Fibroblast of skin of abdomen (primary cell): ENCODE measurements around the gene FAM111B.
A peak's percentile ranks its signal among the peaks of the same experiment; 100 is the strongest.

Experiments used
- DNase-seq: peaks from one replicate; pipeline ENCODE4 v3.0.0-alpha.2; 2013

FAM111B gene

DNA sequence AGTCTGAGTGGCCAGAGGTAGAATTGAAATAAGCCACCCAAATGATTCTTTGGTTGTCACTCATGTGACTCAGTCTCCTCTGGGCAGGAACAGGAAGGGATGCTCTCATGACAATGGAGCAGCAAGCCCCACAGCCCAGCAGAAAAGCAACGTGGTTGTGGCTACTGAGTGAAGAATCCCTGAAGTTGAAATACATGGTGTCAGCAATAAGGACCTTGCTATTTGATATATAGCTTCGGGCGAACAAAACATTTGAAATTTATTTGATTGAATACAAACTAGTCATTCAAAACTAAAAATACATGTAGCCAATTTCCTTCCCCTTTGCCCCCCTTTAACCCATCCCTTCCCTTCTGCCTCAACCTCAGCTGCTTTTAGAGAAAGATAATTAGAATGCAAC lies 50.4 kb downstream of the FAM111B start:
- DNase-seq = no peak

DNA sequence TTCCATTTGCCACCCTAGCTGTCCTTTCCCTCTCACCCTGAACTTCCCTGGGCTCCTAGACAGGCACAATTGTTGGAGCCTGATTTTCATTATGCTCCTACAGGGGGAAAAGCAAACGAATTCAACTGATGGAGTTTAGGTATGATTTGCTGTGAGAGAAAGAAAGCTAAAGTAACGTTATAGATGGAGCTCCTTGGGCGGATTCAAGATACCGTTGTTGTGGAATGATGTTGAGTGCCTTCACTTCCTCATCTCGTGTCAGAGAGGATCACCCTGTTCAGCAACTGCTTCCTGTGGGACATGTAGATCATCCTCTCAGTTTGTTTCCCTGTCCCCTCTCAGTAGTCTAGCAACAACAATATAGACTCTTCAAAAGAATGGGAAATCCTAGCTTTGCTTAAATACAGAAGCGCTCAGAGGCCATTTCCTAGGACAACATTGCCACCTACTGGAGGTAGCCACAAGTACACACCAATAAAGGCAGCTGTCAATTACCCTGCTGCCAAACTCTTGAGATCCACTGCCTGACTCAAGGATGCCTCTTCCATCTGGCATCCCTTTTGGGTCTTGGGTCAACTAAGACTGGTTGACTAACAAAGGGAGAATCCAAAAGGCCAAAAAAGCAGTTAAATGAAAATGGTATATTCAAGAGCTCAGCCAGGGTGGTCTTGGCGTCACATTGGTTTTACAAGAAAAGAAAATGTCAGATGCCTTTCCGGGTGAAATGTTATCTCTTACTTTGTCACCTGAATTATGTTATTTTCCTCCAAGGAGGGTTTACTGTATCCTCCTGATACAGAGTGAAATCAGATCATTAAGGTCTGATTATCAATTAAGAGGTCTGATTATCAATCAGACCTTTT lies 51.4 kb downstream of the FAM111B start:
- DNase-seq = peak; percentile 70

- DNase-seq = no peak
These were observed 57.0 kb downstream of the FAM111B start for GRCh38 chr11:59164028-59164427.

DNA sequence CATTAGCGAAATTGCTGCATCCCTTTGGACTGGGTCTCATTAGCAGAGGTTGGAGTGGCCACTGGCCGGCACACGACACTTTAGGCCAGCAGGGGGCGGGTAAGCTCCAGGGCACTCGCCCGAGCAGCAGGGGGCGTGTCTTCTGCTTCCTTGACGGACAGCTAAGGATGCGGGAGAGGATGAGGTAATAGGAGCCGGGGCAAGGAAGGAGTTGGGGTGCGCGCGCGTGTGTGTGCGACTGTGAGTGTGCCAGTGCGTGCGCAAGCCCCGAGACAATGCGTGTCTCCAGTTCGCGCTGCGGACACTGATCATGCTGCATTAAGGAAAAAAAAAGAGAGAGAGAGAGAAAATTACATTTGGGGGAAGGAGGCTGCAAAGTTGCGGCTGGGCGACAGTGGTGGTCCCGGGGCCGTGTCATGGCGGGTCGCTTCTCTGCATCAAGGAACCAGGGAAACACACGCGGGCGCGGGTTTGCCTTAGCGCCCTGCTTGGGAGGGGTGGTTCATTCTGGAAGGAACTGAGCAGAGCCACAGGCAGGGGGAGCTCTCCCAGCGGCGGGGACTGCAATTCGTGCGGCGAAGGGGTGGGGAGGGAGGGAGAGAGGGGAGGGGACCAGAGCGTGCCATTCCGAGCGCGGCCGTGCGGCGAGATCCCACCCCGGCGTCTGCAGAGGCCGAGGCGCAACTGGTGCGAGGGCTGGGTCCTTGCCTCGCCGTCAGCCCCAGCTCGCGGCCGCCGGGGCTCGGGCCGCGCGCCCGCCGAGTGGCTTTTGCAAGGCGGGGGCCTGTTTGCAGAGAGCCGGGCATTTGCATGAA lies 64.7 kb downstream of the FAM111B start, which contains the start of gene DTX4:
Gene DTX4 (plus strand): TSS at position 625 of the 815 bp plus-strand sequence. CDS start 464 bp downstream, outside the sequence.
- DNase-seq = peak; percentile 86

DNA sequence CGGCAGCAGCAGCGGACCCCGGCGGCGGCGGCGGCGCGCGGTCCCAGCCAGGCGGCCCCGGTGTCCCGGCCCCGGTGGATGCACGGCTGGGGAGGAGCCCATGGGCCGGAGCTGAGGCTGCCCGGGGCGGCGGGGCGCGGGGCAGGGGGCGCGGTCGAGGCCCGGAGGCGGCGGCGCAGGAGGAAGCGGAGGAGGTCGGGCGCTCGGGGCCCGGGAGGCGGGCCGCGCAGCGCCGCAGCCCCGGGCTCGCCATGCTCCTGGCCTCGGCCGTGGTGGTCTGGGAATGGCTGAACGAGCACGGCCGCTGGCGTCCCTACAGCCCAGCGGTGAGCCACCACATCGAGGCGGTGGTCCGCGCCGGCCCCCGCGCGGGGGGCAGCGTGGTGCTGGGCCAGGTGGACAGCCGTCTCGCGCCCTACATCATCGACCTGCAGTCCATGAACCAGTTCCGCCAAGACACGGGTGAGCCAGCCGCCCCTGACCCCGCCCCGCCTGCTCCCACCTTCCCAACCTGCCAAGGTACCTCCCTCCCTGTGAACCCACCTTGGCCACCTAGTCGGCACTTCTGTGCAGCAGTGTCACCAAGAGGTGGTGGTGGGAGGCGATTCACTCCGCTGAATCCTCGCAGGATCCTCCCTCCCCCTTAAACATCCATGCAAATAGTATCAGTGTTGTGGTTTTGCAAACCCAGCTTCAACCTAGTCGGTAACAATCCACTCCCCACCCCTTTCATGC lies 65.5 kb downstream of the FAM111B start:
- no peak for DNase-seq

GRCh38 chr11:59173080-59173963 lies 66.3 kb downstream of the FAM111B start:
- peak; percentile 46 for DNase-seq

DNA sequence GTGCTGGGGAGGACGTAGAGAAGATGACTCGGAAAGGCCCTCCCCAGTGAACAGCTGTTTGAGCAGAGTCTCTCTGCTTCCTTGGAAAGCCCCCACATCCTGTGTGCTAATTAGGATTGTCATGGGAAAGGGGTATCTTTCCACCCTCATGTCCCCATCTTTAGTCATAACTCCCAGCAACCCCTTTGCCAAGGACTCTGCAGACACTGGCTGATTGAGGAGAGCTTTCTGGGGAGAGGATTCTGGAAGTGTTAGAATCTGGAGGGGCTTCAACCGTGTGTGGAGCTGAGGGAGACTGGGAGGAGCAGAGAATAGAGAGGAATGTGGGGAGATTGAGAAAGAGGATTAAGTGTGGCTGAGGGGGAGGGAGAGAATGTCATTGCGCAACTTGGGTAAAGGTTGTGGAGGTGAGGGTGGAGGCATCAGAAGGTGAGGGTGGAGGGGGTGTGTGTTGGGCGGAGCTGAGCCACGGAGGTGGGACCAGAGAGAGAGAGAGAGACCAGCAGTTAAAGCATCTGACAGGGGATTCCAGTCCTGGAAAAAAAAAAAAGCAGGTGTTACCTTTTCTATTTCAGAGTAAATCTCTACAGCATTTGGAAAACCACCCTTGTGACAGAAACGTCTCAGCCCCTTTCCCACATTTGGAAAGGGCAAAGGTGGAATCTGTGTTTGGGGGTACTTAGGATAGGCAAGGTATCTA lies 67.1 kb downstream of the FAM111B start:
- DNase-seq = peak; percentile 46

DNA sequence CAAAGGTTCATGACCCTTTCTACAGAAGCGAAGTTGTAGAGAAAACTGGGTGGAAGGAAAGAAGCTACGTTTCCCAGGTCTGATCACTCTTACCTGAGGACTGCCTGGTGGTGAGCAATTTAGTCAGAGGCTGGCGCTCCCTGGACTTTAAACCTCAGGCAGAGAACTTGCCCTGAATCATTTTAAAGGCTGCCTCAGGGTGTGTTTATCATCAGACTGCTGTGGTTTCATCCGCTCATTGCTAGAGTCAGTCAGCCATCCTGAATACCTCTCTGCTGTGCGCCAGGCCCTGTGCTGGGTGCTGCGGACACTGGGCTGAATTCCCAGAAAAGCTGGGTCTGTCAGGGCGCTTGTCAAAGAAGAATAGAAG lies 67.6 kb downstream of the FAM111B start:
- peak; percentile 29 for DNase-seq

- no peak for DNase-seq
These were observed 68.1 kb downstream of the FAM111B start for GRCh38 chr11:59175091-59175501.

DNA sequence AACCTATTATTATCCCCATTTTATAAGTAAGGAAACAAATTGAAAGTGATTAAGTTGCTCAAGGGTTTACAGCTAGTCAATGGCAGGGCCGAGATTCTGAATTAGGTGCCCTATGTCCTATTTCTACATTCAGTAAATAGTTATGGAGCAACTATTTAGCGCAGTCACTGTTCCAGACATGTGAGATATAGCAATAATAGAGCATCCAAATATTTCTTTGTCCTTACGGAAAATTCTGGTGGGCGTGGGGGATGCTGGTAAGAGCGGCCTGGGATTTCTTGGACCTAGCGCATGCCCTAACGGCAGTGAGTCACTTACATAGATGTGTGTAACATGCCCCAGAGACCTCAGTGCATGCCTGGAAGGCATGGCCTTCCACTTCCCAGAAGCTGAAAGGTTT lies 69.3 kb downstream of the FAM111B start:
- no peak for DNase-seq
